ENCODE results near the gene PRRX1. TPM values are rescaled to one million over a fixed set of nuclear protein-coding genes. Genes with fewer than 3 reads are reported as not detected.

The PRRX1 gene
- total RNA-seq, 1 donor from 2014 or later, result 74.7 TPM

- Histone ChIP-seq H3K27ac (replicated peaks) (peak overlapping the region; percentile 77), H3K9me3 (replicated peaks) (no peaks in the 10 kb centered on the region)
These were observed 66.5 kb downstream of the PRRX1 start for GRCh38 chr1:170730438-170730837.

DNA sequence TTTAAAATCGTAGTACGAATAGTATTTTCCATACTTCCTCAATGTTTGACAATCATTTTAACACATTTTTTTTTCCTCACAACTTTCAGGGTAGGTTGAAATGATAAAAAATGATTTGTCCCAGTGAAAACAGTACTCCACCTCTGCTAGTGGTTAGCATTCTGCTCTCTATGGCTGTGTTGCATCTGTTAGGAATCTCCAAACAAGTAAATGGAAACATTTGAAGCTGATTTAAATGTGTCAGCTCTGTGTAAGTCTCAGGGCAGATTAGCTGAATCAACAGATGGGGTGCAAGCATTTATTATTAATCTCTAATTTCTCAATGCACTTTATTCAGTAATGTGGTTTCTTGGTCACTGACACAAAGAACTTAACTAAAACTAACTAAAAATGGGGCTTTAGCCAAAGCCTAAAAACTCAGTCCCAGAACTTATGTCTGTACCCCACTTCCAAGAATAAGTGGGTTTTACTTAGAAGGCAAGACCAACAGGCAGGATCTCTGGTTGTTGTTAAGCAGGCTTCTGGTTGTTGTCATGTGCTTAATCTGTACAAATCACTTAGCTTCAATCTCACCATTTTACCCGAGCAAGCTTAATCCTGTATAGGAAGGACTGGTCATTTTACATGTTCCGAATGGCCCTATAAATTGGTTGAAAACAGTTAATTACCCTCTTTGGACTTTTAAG is 67.8 kb downstream of the PRRX1 start:
- Histone ChIP-seq H3K36me3 (peaks cover 2% of the 10 kb centered on the region), H3K27me3 (ENCODE audit: low read depth) (no peaks in the 10 kb centered on the region), H3K27ac (replicated peaks) (peak overlapping the region; percentile 77), H3K9me3 (replicated peaks) (no peaks in the 10 kb centered on the region), H3K4me3 (no peak overlapping the region), H3K4me1 (peaks cover 67% of the 10 kb centered on the region)
- intact Hi-C loops (cut with micrococcal nuclease), result no loop called here
- TF ChIP-seq, protein P1, sequence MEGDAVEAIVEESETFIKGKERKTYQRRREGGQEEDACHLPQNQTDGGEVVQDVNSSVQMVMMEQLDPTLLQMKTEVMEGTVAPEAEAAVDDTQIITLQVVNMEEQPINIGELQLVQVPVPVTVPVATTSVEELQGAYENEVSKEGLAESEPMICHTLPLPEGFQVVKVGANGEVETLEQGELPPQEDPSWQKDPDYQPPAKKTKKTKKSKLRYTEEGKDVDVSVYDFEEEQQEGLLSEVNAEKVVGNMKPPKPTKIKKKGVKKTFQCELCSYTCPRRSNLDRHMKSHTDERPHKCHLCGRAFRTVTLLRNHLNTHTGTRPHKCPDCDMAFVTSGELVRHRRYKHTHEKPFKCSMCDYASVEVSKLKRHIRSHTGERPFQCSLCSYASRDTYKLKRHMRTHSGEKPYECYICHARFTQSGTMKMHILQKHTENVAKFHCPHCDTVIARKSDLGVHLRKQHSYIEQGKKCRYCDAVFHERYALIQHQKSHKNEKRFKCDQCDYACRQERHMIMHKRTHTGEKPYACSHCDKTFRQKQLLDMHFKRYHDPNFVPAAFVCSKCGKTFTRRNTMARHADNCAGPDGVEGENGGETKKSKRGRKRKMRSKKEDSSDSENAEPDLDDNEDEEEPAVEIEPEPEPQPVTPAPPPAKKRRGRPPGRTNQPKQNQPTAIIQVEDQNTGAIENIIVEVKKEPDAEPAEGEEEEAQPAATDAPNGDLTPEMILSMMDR (IDR thresholded peaks at IDR 0.05; ENCODE audit: borderline replicate concordance), result no peak
- DNase-seq, result no peak

More at GRCh38 chr1:170730438-170730837, 66.5 kb downstream of the PRRX1 start:
- Histone ChIP-seq H3K4me3 (no peak overlapping the region), H3K36me3 (peaks cover 5% of the 10 kb centered on the region), H3K27me3 (ENCODE audit: low read depth) (no peaks in the 10 kb centered on the region), H3K4me1 (peaks cover 59% of the 10 kb centered on the region)
- intact Hi-C loops (cut with micrococcal nuclease), result no loop called here
- TF ChIP-seq, protein P1 (IDR thresholded peaks at IDR 0.05; ENCODE audit: borderline replicate concordance), result no peak
- DNase-seq, result no peak

- TF ChIP-seq, protein P1 (IDR thresholded peaks at IDR 0.05; ENCODE audit: borderline replicate concordance), result no peak
- Histone ChIP-seq H3K4me3 (no peak overlapping the region), H3K36me3 (peaks cover 4% of the 10 kb centered on the region), H3K27me3 (ENCODE audit: low read depth) (no peaks in the 10 kb centered on the region), H3K27ac (replicated peaks) (peak overlapping the region; percentile 77), H3K9me3 (replicated peaks) (no peaks in the 10 kb centered on the region), H3K4me1 (peaks cover 67% of the 10 kb centered on the region)
- intact Hi-C loops (cut with micrococcal nuclease), result no loop called here
- DNase-seq, result no peak
These were observed 68.3 kb downstream of the PRRX1 start for GRCh38 chr1:170732252-170732588.

- intact Hi-C loops (cut with micrococcal nuclease), result no loop called here
- Histone ChIP-seq H3K27me3 (ENCODE audit: low read depth) (no peaks in the 10 kb centered on the region), H3K9me3 (replicated peaks) (no peaks in the 10 kb centered on the region), H3K4me1 (peaks cover 55% of the 10 kb centered on the region), H3K27ac (replicated peaks) (peak overlapping the region; percentile 77), H3K36me3 (peaks cover 4% of the 10 kb centered on the region), H3K4me3 (no peak overlapping the region)
- no peak for DNase-seq
- TF ChIP-seq, protein P1 (IDR thresholded peaks at IDR 0.05; ENCODE audit: borderline replicate concordance), result no peak
These were observed 70.7 kb downstream of the PRRX1 start for GRCh38 chr1:170734412-170735175.

GRCh38 chr1:170735366-170736263 is 71.7 kb downstream of the PRRX1 start:
- Histone ChIP-seq H3K36me3 (peaks cover 4% of the 10 kb centered on the region), H3K4me3 (no peak overlapping the region), H3K27me3 (ENCODE audit: low read depth) (no peaks in the 10 kb centered on the region), H3K27ac (replicated peaks) (peak overlapping the region; percentile 21), H3K4me1 (peaks cover 45% of the 10 kb centered on the region), H3K9me3 (replicated peaks) (no peaks in the 10 kb centered on the region)
- intact Hi-C loops (cut with micrococcal nuclease), result no loop called here
- TF ChIP-seq, protein P1 (IDR thresholded peaks at IDR 0.05; ENCODE audit: borderline replicate concordance), result no peak
- DNase-seq, result no peak
